GM21360 (cell line): ENCODE measurements around the gene DYNLRB2.

Source experiments
- ATAC-seq: cut with Tn5 transposase; IDR thresholded peaks from one replicate; pipeline ENCODE4 v1.9.1; 2021; ENCODE audit warnings: mild to moderate bottlenecking, moderate library complexity; ENCODE audit not compliant: unreplicated experiment

The DYNLRB2 gene

DNA sequence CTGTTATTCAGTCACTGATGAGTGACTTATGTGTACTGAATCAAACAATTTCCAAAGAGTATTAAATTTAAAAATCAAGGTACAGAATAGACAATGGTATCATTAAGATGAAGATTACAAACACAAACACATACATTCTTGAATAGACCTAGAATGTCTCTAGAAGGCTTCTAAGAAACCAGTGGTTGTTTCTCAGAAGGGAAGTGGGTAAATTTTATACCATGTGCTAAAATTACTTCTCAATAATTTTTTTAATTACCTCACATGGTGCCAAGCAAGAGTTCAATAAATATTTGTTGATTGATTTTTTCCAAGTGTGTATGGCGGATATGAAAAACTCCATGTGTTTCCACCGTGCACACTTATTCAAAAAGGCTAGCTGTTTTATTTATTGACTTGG lies 6.4 kb downstream of the DYNLRB2 start:
- ATAC-seq, result no peak

DNA sequence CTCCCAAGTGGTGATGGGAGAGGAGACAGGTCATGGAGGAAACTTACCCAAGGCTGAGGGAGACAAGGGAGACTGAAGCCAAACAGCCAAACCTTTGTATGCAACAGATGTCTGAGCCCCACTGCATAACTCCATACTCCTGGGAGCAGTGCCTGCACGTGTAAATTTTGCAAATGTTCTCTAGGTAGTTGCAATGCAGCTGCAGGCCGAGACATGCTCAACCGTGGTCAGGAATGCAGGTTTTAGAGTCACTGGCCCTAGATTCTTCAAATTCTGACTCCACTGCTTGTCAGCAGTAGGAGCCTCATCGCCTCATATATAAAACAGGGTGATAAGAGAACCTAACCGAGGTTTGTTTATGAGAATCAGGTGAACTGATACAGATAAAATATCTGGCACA lies 11.5 kb downstream of the DYNLRB2 start:
- no peak for ATAC-seq

GRCh38 chr16:80554033-80554432 lies 13.2 kb downstream of the DYNLRB2 start:
- ATAC-seq, result no peak

- no peak for ATAC-seq
Observed at GRCh38 chr16:80556481-80556880, 15.7 kb downstream of the DYNLRB2 start.

DNA sequence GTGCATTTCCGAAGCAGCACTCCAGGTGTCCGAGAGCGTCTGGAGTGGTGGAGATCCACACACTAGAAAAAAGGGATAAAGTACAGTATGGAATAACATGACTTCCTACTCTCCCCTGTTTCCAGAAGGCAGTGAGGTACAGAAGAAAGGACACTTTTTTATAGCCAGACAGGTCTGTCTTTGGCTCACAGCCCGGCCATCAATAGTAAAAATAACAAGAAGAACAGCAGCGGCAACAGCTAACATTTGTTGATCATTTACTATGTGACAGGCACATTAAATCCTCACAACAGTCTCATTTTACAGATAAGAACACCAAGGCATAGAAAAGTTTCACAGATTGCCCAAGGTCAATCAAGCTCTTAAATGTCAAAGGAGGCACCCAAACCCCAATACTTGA lies 16.2 kb downstream of the DYNLRB2 start:
- ATAC-seq, result no peak

- ATAC-seq, result no peak
Observed at GRCh38 chr16:80559369-80559768, 18.6 kb downstream of the DYNLRB2 start.

- no peak for ATAC-seq
Observed at GRCh38 chr16:80563066-80563465, 22.3 kb downstream of the DYNLRB2 start.

DNA sequence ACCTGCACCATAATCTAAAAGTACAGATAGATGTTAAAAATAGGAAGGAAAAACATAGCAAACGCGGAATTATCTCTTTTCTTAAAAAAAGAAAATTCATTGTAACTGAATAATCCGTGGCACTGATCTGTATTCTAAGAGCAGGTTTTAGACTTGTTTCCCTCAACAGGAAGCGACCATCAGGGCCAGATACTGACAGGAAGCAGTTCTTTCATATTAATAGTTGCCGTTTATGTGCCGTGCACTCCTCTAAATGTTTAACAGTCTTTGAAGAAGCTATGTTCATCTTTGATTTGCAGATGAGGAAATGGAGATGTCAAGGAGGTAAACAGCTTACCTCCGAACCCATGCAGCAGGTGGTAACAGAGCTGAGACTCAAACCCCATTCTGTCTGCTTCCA lies 23.6 kb downstream of the DYNLRB2 start:
- ATAC-seq, result no peak

DNA sequence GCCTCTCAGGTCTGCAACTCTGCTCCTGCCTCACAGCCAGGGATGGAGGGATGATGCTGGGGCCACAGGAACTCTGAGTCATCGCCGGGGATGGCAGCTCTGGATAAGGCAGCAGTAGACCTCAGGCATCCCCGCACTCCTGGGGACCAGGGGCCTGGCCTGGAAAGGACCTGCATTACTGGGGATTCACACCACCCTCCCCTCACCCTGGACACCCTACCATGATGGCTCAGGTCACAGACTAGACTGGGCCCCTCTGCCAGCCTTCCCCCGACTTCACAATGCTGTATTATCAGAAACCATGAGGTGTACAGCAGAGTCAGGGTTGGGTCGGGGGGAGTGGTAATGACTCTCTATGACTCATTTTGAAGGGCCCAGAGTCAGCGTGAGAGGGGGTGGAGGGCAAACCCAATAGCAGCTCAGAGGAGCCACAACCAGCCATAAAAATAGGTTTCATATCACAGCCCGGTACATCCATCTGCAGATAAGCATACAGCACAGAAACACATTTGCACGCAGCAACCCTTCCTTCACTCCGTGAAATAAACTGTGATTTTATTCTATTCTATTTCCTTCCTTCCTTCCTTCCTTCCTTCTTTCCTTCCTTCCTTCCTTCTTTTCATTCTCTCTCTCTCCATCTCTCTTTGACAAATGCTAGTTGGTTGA lies 28.8 kb downstream of the DYNLRB2 start:
- ATAC-seq, result peak; percentile 85

GRCh38 chr16:80570106-80570478 lies 29.3 kb downstream of the DYNLRB2 start:
- ATAC-seq, result no peak

DNA sequence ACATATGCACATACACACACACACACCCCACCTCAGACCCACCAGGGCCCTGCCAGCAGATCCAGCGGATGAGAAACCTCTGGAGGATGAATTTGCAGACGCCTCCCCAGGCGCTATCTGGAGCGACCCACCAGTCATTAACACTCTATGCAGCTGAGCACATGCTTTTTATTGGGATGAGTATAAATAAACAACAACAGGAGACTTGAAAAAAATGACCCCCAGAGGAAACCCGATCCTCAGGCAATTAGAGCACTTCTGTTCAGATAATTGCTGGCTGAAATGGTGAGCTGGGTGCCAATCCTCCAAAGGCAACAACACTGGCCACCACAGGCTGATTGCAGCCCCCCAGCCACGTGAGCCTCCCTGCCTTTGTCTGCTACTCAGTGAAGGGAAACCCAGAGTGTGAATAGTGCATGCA lies 32.9 kb downstream of the DYNLRB2 start:
- ATAC-seq, result no peak

GRCh38 chr16:80576343-80576912 lies 35.6 kb downstream of the DYNLRB2 start:
- no peak for ATAC-seq

- ATAC-seq, result no peak
Observed at GRCh38 chr16:80577485-80578280, 36.9 kb downstream of the DYNLRB2 start.

DNA sequence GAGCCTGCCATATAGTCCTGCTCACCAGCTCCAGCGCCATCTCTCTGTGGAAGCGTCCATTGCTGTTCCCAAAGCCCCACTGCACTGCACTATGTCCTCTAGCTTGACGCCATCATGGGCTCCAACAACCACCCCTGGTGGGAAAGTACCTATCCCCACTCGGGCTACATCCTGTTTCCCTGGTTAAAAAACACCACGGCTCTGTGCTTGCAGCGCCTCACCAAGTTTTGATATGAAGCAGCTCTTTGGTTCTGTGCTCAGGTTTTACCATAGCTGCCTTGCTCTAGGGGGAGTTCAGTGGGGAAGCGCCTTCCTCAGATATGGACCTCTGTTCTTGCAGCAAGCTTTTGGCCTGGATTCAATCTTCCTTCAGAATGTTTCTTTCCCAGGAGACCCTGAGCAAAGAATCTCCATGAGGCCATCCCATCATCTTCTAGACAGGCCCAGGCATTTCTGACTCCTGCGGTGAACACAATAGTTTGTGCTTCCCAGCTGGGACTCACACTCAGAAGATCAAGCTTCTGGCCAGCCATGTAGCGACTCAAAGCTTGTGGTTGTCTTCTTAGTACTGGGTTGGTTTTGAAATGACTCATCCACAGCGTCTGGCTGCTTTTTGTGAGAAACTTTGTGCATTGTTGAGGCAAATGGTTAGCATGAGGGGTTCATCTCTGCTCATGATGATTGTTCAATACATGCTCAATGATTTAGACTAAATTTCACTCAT lies 39.5 kb downstream of the DYNLRB2 start:
- peak; percentile 87 for ATAC-seq

DNA sequence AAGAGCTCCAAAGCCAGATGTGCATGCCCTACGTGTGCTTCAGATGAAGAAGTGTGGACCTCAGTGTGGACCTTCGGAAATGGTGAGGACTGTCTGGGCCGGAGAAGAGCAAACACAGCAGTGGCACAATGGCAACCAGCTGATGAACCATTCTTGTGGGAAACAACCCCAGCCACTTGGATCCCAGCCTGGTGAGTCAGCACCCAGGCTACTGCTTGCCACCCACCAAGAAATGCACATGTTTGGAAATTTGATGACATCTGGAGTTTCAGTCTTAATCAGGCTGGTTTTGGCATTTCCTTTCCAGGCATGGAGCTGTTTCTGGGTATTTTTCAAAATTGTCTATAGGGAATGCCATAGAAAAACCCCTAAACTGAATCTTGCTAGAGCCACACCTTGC lies 42.7 kb downstream of the DYNLRB2 start:
- no peak for ATAC-seq

GRCh38 chr16:80585764-80586163 lies 45.0 kb downstream of the DYNLRB2 start:
- ATAC-seq, result no peak

DNA sequence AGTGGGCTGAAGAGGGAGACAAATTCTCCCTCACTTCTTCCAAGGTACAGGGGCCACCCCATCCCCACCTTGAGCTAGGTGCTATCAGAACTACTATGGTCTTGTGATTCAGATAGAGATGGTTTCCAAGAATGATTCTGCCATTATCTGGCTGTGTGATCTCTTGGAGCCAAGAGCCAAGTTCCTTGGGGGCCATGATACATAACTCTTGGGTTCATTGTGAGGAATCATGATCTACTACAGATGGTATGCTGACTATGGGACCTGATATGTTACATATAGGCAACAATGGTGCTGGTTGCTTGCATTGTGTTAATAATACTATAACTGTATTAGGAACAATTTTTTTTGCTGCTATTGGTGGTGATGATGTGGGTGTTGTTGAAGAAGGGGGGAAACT lies 45.7 kb downstream of the DYNLRB2 start:
- no peak for ATAC-seq

DNA sequence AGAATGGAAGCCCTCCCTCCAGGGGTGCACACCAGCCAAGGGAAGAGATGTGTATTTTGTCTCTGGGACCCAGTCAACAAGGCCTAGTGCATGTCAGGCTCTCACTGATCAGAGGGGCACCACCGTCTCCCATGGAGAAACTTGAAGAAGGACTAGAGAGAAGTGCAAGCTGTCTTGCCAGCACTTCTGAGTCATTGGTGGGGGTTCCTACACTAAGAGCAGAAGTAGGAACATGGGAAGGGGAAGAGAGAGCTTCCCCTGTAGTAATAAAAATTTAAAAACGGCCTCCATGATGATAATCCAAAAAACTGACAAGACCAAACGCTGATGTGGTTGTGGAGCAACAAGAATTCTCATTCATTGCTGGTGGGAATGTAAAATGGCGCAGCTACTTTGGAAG lies 46.3 kb downstream of the DYNLRB2 start:
- ATAC-seq, result no peak

GRCh38 chr16:80591071-80591915 lies 50.5 kb downstream of the DYNLRB2 start:
- no peak for ATAC-seq

DNA sequence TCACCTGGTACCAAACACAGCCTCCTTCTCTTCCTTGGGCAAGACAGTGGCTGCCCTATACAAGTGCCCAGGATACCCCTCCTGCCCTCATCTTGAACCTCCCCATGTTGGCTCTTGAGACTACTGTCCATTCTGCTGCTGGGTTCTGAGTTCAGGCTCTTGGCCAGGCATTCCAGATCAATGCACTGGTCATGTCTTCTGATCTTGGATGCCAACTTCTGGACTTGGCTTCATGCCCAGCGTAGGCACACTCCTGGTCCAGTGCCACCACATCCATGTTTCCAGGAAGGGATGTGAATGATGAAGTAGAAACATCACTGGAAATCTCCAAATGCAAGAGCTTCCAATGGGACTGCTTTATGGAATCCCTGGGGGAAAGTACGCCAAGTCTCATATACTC lies 51.5 kb downstream of the DYNLRB2 start:
- no peak for ATAC-seq

DNA sequence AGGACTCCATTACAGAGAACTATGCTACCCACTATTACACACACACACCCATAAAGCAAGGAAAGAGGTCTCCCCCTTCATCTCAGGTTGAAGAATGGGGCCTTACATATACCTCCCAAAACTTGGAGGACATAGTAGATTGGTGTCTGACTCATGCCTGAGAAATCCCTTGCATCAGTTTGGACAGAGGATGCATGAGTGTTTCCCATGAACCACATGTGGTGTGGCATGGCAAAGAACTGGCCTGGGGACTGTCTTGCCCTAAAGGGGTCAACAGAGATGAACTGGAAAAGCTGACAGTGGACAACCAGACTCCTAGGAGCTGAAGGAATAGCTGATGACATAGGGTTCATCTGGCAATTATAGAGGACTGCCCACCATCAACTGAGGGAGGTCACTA lies 54.0 kb downstream of the DYNLRB2 start:
- no peak for ATAC-seq
